Fibroblast of skin of scalp (primary cell): ENCODE data around the gene LPCAT1.

ENCODE experiments used
- DNase-seq: peaks from one replicate; pipeline ENCODE4 v3.0.0-alpha.2; 2013

Gene LPCAT1

DNA sequence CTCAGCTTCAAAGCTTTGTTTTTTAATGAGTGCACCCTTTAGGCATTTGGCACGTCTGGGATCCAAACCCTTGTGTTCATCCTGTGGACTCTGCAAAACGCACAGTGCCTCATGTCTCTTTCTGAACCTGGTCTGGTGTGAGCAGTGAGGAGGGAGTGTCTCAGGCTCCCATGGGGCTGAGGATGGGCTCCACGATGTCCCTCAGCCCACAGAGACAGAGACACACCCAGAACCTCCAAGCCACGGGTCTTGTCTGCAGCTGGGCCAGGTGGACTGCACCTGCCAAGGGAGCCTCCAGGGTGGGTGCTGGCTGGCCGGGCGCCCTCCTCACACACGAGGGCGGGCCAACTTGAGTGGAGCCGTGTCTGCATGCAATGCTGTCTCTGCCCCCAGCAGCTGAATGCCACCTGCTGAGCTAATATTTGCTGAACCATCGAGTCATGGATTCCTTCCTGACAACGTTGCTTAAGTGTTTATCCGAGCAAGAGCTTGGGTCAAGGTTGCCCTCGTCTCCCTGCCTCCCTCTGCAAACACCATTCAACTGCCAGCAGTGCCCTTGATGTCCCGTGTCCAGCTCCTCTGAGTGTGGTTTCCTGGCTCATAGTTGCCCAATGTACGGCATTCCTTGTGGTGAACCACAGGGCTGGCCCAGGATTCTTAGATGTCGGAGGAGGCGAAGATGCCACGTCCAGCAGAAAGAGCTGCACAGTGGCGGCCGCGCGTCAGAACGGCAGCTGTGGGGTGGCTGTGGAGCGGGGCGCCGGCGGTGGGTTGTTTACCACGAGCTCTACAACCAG, 31.4 kb upstream of the LPCAT1 start:
- peak; percentile 80 for DNase-seq

DNA sequence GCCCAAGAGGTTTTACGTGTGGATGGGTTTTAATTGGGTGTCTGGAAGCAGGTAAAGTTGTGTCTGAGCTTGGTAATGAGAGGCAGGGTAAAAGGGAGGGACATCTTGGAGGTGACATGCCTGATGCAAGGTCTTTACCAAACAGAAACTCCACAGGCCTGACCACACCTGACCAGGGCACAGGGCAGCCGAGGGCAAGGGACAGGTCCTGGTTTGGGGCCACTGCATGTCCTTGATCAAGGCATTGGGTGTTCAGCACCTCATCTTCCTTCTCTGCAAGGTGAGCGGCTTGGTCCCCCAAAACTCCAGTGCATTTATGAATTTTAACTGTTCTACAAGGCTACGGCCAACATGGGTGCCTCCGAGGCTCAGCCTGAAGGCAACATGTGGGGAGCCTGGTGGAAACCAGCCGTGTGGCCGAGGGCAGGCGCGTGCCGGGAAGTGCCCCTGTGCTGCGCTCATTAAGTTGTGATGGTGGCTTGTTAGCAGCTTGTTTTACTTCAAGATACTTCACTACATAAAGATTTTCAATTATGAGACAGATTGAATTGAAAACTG, 30.7 kb upstream of the LPCAT1 start:
- no peak for DNase-seq

DNA sequence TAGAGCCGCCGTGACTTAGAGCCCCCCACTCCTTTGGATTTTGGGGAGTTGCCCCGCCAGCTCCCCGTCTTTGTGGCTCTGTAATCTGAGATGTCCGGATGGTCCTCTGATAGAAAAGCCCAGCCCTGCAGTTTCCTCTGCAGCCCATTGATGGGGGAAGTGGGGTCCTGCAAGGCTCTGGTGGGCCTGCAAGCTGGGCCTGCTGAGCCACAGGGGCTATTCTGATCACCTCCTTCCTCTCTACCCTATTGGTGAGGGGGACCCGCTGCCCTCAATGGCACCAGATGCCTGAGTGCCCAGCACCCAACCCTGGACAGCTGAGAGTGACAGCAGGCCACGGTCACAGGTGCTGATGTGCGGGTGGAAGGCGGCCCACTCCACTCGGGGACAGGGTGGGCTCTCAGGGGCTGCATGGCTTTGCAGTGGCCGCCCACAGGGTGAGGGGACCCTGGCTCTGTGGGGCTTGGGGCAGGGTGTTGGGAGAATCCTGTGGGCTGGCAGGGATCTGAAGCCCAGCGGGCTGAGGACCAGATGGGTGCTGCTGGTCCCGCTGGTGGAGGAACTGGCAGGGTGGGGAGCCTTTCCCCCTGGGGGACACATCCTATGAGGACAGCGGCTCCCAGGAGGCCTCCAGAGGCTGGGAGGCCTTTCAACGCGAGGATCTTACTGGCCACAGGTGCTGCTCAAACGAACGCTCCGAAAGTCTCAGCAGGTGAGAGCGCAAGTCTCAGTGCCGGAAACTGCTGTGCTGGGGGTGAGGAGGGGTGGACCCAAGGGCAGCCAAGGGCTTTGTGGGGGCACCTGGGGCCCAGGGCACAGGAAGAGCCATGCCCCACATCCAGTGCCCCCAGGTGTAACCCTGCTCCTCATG, 30.0 kb upstream of the LPCAT1 start:
- no peak for DNase-seq

DNA sequence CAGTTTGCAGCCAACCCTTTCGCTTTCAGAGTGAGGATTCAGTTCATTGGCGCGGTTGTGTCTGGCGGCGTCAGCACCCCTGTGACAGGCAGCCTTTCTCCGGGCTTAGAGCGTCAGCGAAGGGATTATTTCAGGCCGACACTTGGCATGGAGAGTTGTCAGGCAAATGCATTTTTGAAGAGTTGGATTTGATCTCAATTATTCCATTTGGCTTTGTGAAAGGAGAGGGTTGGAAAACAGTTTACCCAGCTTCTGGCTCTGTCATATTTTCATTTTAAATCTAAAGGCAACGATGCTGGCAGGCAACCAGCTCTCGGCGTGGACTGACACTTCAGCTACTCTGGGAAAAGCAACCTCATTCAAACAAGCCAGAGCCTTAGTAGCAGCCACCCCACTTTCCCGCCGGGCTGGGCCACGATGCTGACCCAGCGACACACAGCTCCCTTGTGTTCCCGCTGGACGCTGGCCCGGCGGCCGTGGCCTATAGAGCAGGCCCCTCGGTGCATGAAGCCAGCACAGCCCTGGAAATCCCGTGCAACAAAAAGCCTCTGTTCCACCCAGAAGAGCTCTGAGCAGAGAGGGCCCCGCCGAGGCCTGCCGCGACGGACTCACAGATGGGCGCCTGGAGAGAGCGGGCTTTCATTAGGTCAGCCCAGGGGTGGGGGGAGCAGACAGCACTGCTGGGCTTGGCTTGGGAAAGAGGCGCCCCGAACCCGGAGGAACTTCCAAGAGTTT, 28.9 kb upstream of the LPCAT1 start:
- DNase-seq, result no peak

DNA sequence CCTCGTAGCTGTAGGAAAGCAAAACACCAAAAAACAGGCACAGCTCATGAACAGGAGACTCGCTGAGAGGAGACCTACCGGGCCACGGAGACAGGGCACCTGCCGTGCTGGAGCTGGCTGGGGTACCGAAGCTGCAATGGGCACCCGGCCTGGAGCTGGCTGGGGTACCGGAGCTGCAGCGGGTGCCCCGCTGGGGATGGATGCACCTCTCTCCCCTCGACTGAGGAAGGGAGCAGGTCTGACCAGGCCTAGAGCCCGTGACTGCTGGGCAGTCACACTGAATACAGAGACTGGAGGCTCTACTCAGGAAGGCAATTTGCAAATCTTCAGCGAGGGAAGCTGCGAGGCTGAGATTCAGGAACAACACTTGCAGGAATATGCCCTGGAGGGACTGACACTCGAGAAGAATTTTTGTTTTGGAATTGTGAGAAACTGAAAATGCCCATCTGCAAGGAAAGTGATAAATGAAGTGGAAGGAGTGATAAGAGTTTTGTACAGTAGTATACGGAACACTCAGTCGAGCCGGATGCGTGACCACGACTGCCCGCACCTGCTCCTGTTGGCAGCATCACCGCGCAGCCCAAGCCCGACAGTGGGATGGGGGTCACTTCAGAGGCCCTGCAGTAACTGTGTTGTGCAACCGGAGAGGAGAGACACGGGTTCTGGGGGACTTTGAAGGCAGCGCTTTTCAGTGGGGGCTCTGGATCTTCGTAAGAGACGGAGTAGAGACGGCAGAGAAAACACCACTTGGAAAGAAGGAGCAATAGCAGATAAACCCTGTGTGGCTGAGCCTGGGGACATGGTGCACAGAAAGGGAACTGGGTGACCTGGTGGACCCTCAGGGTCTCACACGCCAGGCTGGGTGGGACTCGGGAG, 27.9 kb upstream of the LPCAT1 start:
- DNase-seq, result no peak

DNA sequence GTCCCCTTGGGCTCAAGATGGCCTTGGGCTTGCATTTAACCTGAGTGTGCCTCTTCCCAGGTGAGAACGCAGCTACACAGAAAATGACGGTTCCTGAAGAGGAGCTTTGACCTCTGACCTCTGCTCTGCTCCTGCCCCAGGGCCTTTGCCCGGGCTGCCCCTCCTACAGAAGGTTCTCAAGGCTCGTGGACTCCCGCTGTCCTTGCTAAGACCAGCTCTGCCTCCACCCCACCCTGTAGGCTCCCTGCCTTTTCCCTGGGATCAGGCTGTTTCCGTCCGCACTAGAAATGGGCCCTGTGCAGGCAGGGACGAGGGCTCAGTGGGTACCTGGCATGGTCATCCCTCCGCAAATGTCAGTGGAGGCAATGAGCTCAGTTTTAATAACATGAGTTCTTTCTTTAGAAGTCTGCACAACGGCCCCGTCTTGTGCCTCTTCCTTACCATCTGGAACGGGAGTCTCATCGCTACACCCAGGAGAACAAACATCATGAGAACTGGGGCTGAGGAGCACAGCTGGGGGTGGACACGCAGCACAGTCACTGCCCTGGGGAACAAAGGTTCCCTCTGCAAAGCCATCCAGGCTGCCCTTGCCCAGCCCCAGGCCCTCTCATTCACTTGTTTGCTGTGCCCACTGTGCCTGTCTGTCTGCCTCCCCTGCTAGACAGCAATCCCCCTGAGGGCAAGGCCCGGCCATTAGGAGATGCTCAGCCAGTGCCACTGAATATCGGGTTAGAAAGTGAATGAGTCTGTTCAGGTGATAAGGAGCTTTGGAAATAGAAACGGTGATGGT, 26.7 kb upstream of the LPCAT1 start:
- no peak for DNase-seq

DNA sequence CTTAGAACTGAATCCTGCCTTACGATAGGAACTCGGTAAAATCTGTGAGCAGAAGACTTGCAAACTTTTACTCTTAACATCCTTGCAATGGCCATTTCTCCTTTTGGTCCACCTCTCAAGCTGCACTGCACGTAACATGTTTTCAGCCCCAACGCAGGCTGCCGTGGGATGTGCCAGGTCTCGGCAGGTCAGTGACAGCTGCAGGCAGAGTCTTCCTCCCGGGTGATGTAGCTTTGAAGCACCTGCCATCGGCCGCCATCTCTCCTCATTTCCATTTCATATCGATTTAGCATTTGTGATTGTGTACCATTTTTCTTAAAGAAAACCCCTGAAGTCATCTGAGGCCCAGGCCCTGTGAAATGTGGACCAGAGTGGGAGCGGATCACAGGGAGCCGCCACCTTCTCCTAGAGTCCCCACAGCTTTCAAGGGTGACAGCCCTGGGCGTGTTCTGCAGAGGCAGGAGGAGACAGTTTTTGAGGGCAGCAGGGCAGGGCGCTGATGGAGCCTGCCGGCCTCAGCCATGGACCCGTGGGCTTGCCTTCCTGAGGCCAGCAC, 25.8 kb upstream of the LPCAT1 start:
- no peak for DNase-seq

DNA sequence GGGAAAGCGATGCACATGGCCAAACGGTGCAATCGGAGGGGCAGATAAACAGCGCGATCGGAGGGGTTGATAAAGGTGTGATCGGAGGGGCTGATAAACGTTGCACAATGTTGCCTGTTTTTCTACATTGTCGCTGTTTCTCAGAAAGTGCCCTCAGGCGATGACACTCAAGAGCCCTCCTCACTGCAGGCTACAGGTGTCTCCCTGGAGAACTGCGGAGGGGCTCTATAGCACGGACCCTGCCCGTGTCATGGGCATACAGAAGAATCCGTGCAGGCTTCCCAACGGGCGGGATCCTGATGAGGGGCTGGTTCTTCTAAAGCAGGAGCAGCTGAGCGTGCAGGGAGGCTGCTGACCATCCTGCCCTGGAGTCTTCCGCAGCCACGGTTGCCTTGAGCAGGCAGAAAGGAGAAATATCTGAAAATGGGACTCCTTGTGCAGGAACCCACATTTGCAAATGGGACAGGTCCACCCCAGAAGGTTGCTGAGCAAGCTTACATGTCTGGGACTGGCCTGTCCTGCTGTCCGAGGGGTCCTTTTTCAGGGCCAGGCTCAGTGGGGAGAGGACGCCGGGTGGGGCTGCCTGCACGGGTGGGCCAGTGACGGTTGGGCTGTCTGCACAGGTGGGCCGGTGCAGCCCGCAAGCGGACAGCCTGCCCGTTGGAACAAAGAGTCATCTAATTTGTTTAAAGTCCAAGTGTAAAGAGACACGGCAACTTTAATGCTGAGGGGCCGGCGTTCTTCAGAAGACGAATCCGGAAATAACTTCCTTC, 25.1 kb upstream of the LPCAT1 start:
- DNase-seq, result no peak

DNA sequence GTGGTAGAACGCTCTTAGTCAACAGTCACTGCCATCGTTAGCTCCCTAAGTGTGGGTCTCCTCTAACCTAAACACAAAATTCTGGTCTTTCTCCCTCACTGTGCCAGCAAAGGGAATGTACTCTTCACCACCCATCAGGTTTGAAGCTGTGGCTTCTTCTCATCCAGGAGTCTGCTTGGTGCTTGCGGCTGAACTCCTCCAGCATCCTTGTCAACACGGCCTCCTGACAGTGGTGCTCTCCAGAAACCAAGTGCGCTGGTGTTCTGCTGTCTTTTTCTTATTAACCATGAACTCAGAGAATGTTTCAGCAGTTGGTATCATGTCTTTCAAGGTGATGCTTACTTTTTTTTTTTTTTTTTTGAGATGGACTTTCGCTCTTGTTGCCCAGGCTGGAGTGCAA, 23.9 kb upstream of the LPCAT1 start:
- DNase-seq, result no peak

DNA sequence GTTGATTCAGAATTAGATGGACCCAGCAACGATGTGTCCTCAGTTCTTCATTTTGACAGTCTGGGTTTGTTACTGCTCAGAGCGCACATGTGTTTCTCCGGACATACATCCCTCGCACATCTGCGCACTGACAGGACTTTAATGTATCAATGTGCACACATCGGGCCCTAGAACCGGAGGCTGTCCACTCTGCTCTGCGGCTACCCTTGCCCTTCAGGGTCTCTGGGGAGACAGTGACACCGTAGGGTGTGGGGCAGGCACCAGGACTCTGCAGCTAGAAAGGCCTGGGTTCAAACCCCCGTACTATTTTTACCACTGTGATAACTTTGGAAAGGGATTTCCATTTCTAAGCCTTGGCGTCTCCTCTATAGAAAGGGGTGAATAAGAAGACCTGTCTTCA, 23.5 kb upstream of the LPCAT1 start:
- no peak for DNase-seq

DNA sequence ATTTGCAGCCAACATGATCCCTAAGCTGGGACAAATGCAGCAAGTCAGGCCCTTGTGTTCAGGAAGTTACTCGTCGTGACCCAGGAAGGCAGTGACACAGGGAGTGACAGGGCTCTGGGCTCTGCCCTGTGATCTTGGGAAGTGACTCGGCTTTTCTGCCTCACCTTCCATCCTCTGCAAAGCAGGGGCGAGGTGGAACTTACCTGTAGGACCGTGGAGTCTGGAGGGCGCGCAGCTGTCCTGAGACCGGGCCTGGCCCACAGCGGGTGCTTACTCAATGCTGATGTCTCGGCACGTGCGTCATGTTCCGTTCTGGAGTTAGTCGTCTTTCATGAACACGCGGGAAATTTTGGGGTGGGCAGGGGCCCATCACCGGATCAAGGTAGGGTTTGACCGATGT, 22.8 kb upstream of the LPCAT1 start:
- DNase-seq, result no peak

DNA sequence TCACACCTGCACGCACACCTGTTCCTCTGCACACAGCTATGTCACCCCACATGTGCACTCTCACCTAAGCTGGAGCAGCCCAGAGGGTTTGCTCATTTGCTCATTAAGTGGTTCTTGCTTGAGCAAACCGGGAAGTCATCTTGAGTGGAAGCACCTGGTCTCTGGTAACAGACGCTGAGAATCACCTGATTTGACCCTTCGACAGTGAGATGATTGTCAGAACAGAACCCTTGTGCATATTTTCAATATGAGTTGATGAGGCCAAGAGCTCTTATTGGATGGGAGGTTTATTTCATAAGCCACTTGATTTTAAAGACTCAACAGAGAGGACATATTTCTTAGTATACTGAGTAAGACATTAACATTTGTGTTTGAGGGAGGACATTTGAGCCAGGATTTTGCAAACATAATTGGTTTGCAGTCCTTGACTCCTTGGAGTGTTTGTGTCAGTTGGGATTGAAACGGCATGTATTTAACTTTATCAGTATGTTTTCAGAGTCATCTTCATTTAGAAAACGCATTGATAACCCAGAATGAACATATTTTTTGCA, 22.1 kb upstream of the LPCAT1 start:
- DNase-seq, result no peak

DNA sequence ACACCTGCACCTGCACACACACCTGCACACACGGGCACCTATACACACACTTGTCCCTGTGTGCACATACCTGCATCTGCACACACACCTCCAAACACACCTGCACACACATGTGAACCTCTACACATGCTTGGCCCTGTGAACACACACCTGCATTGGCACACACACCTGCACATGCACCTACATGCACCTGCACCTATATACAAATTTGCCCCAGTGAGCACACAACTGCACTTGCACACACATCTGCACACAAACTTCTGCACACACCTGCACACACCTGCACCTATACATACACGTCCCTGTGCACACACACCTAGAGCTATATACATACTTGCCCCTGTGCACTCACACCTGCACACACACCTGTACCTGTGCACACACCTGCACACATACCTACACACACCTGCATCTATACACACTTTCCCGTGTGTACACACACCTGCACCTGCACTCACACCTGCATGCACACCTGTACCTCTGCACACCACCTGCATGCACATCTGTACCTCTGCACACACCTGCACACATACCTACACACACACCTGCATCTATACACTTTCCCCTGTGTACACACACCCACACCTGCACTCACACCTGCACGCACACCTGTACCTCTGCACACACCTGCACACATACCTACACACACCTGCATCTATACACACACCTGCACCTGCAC, 21.5 kb upstream of the LPCAT1 start:
- DNase-seq, result no peak

DNA sequence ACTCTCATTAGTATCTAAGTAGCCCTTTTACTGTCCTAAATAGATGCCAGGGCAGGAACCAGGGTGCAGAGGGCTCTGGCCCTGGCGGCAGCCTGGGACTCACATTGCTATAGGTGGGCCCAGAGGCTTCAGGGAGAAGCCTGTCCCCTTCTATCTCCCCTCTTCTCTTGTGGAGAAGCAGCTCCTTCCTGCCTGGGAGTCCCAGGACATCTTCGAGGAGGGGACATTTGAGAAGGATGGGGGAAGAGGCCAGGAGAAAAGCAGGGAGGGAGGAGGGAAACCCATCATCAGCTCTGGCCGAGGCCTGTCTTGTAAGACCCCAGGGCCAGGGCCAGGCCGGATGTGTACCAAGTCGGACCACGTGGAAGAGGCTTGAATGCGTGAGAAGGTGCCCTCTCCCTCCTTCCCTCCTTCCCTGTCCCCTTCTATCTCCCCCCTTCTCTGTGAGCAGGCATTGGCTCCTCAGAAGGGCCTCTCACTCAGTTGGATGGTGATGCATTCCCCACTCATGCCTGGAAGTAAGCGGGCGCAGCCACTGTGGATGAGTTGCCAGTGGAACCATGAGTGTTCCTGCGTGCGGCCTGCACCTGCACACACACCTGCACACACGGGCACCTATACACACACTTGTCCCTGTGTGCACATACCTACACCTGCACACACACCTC, 20.7 kb upstream of the LPCAT1 start:
- DNase-seq, result no peak

DNA sequence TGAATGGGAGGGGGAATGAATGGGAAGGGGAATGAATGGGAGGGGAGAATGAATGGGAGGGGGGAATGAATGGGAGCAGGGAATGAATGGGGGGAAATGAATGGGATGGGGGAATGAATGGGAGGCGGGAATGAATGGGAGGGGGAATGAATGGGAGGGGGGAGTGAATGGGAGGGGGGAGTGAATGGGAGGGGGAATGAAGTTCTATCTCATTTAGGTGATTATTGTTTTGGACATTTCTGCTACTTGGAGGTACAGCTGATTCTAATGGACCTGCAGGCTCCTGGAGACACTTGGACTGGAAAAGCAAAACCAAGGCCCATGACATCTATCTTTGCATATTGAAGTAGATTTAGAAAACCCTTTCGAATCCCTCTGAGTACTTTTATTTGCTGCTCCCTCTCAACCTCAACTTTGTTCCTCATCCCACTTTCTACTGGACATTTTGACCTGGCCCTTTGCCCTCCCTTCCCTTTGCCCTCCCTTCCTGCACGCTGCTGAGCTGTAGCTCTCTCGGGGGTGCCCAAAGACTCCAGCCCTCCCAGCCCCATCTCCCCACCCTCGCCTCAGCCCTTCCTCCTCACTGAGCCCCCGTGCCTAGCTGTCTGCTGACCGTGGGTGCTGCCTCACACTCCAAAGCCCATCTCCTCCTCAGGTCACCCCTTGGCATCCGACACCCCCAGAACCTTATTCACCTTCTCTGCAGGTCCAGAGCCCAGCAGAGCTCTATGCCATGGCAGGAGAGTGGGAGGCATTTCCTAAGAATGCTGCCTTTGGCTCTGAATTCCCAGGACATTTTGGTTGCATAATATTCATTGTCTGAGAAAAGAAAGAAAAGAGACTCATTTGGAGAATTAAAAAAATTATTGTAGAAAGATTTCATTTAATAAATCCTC, 19.9 kb upstream of the LPCAT1 start:
- no peak for DNase-seq

DNA sequence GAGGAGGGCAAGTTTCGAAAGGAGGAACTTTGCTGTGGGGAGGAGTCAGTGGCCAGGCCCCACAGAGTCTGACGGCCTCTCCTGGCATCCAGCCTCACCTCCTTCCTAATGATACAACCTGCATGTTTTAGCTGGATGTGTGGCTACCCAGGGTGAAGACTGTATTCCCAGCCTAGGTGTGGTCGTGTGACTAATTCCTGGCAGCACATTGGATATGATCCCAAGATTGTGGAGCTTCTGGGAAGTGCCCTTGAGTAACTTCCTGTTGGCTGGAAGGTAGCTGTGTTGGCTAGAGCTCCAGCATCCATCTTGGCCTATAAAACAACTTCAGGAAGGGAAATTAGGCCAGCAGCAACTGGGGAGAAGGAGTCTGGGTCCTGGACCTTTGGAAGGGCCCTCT, 19.0 kb upstream of the LPCAT1 start:
- DNase-seq, result peak; percentile 35

DNA sequence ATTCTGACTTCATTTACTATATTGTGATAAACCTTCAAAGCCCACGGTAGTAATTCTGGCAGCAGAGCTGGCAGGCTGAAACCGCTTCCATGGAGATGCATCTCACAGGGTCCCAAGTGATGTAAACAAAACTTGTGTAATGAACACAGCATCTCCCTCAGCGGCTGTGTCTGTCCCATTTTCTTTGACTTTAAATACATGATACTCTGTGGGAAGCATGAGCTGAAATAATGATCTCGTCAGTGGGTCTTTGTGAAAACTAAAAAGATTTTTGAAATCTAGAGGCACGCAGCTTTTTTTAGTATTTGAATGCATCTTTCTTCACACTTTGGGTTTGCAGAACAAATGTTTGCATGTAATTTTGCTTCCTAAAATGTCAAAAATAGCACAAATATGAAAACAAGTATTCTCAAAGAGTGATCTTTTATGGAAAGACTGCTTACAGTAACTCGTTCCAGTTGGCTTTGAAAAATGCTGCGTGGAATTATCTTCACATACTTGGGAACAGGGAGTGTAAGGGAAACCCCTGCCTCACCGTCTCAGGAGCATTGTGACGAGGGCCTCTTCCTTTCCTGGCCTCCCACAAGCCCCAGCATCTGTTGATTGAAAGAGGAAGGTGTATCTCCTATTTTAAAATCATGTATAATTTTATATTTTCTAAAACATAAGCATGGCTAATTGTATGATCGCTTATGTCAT, 18.1 kb upstream of the LPCAT1 start:
- DNase-seq, result no peak
